Hematopoietic multipotent progenitor cell treated with erythropoietin and hydrocortisone succinate and interleukin-3 and kit ligand, for 4 days (in vitro differentiated cells): ENCODE data around the gene SLC7A4.
"Not testable (repeated sequence)": the region's sequence is repeated elsewhere in the genome, so short reads cannot be mapped to it uniquely, and the experiment has no call there.

Source experiments
- DNase-seq: peaks from one replicate; pipeline ENCODE4 v3.0.0-alpha.2; 2015

SLC7A4 gene

GRCh38 chr22:21042978-21043859 is 10.9 kb upstream of the SLC7A4 start:
- no peak for DNase-seq

- DNase-seq, result no peak
Measured at GRCh38 chr22:21041937-21042336, 9.6 kb upstream of the SLC7A4 start.

DNA sequence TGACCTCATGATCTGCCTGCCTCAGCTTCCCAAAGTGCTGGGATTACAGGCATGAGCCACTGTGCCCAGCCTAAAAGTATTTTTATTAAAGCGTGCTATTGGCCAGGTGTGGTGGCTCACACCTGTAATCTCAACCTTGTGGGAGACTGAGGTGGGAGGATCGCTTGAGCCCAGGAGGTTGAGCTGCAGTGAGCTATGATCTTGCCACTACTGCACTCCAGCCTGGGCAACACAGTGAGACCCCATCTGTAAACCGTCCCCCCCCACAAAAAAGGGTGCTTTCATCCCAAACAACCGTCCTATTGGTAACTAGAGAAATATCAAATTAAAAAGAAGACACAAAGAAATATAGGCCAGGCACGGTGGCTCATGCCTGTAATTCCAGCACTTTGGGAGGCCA is 6.8 kb upstream of the SLC7A4 start:
- DNase-seq, result not testable (repeated sequence)

DNA sequence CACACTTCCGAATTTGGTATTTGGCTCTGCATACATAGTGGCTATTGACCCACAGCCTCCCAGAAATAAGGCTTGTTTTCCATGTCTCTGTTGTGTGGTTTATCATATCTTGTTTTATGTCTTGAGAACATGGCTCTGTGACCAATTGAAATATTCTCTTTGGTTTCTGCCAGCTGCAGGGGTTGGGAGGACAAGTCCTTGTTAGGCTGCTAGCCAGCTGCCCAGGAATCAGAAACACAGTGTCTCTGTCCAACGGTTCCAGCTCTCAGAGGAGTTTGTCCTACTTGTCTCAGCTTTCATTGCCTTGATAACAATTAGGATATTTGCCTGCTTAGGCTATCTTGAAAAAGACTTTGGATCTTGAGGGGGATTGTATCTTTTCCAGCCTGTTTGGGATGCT is 6.0 kb upstream of the SLC7A4 start:
- DNase-seq, result no peak

DNA sequence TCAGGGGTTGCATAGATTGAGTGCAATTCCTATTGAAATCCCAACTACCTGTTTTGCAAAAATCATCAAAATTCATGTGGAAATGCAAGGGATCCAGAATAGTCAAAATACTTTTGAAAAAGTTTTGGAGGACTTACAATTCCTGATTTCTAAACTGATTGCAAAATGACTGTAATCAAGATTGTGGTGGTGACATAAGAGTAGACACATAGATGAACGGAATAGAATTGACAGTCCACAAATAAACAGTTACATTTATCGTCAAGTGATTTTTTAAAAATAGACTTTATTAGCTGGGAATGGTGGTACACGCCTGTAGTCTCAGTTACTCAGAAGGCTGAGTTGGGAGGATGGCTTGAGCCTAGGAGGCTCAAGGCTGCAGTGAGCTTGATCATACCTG is 2.6 kb upstream of the SLC7A4 start:
- DNase-seq, result no peak

- DNase-seq, result no peak
Measured at GRCh38 chr22:21033895-21034294, 1.5 kb upstream of the SLC7A4 start.

GRCh38 chr22:21032868-21033688 is 717 bp upstream of the SLC7A4 start:
- no peak for DNase-seq

- DNase-seq, result no peak
Measured at GRCh38 chr22:21031545-21032036, 770 bp downstream of the SLC7A4 start.

- no peak for DNase-seq
Measured at GRCh38 chr22:21030621-21031544, 1.5 kb downstream of the SLC7A4 start.

GRCh38 chr22:21030032-21030431 is 2.3 kb downstream of the SLC7A4 start:
- DNase-seq, result no peak

DNA sequence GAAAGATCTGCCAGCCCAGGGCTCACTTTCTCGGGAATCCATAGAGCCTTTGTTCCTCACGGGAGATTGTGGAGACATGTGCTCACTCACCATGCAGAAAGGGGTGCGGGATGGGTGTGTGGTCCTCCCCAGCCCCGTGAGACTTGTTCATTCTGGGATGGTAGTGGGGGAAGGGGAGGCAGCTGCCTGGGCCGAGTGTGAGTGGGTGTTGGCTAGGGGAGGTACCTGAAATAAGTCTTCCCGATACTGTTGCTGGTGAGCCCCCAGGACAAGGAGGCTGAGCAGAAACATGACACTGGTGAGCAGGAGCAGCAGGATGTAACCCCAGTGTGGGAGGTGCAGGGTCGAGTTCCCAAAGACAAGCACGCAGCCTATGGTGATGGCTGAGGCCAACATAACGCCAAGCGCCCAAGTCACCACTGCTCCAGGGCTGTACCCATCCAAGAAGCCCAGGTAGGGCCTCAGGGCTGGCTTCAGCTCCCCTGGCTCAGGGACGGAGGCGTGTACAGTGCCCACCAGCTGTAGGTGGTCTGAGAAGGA is 2.8 kb downstream of the SLC7A4 start:
- DNase-seq, result no peak

DNA sequence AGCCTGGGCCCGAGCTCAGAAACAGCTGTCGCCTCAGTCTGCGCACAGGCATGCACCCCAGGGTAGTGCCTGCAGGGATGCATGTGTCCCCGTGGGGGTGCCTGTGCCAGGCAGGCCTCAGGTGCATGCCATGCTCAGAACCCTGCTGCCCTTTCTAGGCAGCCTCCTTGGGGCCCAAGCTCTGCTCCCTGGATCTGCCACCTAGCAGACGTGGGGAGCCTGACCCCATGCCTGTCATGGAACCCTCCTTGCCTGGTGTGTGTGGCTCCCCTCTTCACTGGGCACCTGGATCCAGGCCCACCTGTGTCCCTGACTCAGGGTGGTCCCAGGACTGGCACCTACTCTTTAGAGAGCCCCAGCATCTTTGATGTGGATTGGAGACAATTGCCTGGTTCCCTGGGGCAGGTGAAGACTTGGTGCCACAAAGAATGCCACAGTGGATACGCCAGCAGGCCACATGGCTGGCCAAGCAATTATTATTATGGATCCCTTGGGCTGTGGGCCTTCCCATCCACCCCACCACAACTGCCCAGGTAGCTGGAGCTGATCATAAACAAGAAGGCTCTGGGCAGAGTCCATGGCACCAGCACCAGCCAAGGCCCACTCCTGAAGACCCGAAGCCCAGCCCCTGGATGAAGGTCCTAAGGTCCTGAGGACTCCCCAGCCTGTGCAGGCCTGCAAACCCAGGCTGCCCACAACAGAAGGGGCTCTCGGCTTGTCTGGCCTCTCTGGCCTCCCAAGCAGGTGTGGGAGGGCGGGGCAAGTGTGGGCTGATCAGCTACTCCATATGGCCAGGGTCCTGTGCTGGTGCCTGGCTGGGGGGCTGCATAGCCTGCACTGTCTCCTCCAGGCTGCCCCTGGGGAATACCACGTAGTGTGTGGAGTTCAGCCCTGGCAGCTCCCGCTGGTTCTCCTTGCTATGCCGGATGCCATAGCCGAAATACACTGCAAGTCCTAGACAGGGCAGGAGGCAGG is 3.8 kb downstream of the SLC7A4 start:
- DNase-seq, result no peak

- DNase-seq, result no peak
Measured at GRCh38 chr22:21026783-21027692, 5.3 kb downstream of the SLC7A4 start.

- no peak for DNase-seq
Measured at GRCh38 chr22:21025763-21026755, 6.3 kb downstream of the SLC7A4 start.

DNA sequence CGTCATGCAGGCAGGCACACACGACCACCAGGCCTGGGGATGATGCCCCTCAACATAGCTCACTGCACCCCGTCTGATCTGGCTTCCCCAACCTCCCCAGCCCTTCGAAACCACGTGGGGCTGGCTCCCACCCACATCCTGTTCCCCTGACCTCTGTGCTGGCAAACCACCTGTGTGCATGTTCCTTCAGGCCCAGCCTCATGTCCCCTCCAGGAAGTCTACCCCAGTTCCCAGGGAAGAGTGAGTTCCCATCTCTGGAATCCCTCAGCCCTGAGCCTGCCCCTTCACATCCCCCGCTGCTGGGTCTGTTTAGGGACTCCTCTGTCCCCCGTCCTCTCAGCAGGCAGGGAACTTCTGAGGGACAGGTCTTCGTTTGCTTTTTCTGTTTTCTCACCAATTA is 7.1 kb downstream of the SLC7A4 start:
- DNase-seq, result no peak

DNA sequence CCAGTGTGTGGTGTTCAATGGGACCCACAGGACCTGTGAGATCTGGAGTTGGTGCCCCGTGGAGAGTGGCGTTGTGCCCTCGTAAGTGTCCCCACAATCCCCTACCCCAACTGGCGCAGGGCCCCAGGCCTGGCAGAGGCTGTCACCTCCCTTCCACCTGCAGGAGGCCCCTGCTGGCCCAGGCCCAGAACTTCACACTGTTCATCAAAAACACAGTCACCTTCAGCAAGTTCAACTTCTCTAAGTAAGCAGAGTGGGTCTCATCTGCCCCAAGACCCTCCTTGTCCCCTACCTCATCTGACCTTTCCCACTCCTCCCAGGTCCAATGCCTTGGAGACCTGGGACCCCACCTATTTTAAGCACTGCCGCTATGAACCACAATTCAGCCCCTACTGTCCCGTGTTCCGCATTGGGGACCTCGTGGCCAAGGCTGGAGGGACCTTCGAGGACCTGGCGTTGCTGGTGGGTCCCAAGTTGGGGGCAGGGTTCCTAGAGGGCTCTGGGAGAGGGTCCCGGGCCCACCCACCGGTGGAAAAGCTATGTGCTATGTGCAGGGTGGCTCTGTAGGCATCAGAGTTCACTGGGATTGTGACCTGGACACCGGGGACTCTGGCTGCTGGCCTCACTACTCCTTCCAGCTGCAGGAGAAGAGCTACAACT is 9.3 kb downstream of the SLC7A4 start:
- no peak for DNase-seq

DNA sequence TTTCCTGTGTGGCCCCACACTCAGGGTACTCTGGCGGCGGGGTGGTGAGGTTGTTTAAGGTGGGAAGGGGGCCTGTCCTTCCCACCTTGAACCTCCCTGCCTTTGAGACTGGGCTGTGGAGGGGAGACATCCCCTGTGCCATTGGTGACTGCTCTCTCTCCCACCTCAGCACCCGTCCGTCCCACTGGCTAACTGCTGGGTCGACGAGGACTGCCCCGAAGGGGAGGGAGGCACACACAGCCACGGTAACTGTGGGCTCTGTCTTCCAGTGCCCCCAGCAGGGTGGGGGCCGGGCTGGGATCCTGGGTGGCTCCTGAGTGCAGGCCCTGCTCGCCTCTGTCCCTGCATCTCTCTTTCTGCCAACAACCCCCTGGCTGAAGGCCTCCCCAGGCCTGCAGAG is 9.9 kb downstream of the SLC7A4 start:
- no peak for DNase-seq

DNA sequence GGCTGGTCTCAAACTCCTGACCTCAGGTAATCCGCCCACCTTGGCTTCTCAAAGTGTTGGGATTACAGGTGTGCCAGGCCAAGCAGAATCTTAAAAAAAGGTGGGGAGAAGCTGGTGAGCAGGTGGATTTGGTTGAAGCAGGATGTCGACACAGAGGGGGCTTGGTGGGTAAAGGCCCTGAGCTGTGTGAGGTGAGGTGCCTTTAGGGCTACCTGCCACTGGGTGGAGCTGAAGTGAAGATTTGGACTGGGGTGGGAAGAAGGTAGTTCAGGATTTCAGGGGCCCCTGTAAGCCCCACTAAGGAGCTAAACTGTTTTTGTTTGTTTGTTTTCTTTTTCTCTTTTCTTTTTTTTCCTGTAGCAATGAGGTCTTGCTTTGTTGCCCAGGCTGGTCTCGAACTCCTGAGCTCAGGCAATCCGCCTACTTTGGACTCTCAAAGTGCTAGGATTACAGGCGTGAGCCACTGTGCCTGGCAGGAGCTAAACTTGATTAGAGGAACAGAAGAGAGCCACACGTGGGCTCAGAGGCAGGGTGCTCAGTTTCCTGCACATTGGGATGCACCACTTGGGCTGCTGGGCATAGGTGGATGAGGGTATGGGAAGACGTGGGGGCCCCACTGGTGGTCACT is 11.4 kb downstream of the SLC7A4 start:
- peak; percentile 70 for DNase-seq
